Panc1 (cell line): ENCODE results near the gene RIPOR2. TPM values are rescaled to one million over a fixed set of nuclear protein-coding genes. Genes with fewer than 3 reads are reported as not detected.

ENCODE experiments used
- ATAC-seq: fragments of 200-7000 bp; cut with Tn5 transposase; 2 replicates; pipeline ENCODE4 v1.9.1; 2020; ENCODE audit warnings: mild to moderate bottlenecking, moderate library complexity
- BruUV-seq: library from RNA; stranded (reverse); fragments of 400-500 nt; replicated peaks from 2 replicates; lab custom pipeline; 2021; lab: Mats Ljungman, UMichigan
- CTCF ChIA-PET: fragments of 300-600 bp; sonication (Branson Sonifier 250); formaldehyde crosslinking; loops from one replicate; lab custom pipeline; 2022; ENCODE audit warnings: antibody characterized with exemption; lab: Charles Lee
- POLR2A ChIA-PET: fragments of 300-600 bp; sonication (Branson Sonifier 250); formaldehyde crosslinking; loops from one replicate; lab custom pipeline; 2022; ENCODE audit warnings: antibody characterized with exemption; lab: Charles Lee
- DNase-seq: peaks from one replicate; pipeline ENCODE4 v3.0.0-alpha.2; 2010; ENCODE audit warnings: low read depth, low spot score
- H3K27ac ChIP-seq: 2 replicates; pipeline ENCODE4 v1.5.1; 2011; ENCODE audit warnings: mild to moderate bottlenecking, low read length, inconsistent platforms
- H3K27me3 ChIP-seq: fragments of 200-500 bp; sonication (Bioruptor generic); 2 replicates; pipeline ENCODE4 v1.6.0; 2014; ENCODE audit warnings: low read length, inconsistent platforms; ENCODE audit not compliant: control insufficient read depth, insufficient read depth
- H3K36me3 ChIP-seq: fragments of 200-500 bp; sonication (Bioruptor generic); 2 replicates; pipeline ENCODE4 v1.5.1; 2014; ENCODE audit warnings: inconsistent platforms, mild to moderate bottlenecking, low read length, moderate library complexity; ENCODE audit not compliant: control insufficient read depth, insufficient read depth
- H3K4me1 ChIP-seq: 2 replicates; pipeline ENCODE4 v1.5.1; 2011; ENCODE audit warnings: inconsistent platforms, mild to moderate bottlenecking, low read length, moderate library complexity; ENCODE audit not compliant: control insufficient read depth, insufficient read depth
- H3K4me3 ChIP-seq, 2 experiments: 2 replicates each; pipeline ENCODE4 v1.5.1; 2011 to 2012; ENCODE audit warnings: low read depth in 2 of 2, low read length in 2 of 2, mild to moderate bottlenecking in 2 of 2, inconsistent platforms in 1 of 2, moderate library complexity in 1 of 2
- H3K9me3 ChIP-seq: fragments of 200-500 bp; sonication (Bioruptor generic); 2 replicates; pipeline ENCODE4 v1.5.1; 2014; ENCODE audit warnings: low read depth, mild to moderate bottlenecking, inconsistent platforms, low read length, moderate library complexity; ENCODE audit not compliant: control insufficient read depth, insufficient read depth
- POLR2AphosphoS5 ChIP-seq: IDR thresholded peaks from 2 replicates; pipeline ENCODE4 v1.6.1; 2012; ENCODE audit warnings: mild to moderate bottlenecking, low read depth, low read length, moderate library complexity
- REST ChIP-seq, 2 experiments: IDR thresholded peaks; 2 replicates each; pipeline ENCODE4 v1.6.1; 2011 to 2012; ENCODE audit warnings: low read depth in 2 of 2, control low read depth in 1 of 2, low read length in 1 of 2, mild to moderate bottlenecking in 1 of 2, moderate library complexity in 1 of 2; ENCODE audit not compliant: insufficient read depth in 1 of 2
- SIN3A ChIP-seq: IDR thresholded peaks from 2 replicates; pipeline ENCODE4 v1.6.1; 2012; ENCODE audit warnings: low read depth, mild to moderate bottlenecking, low read length, moderate library complexity, borderline replicate concordance; ENCODE audit not compliant: insufficient read depth
- TCF7L2 ChIP-seq: IDR thresholded peaks from 2 replicates; pipeline ENCODE4 v1.6.1; 2011; ENCODE audit warnings: mild to moderate bottlenecking, low read depth, low read length, inconsistent platforms
- in situ Hi-C: cut with HindIII; loops from 2 replicates; pipeline ENCODE4 v1.10.0; 2016; ENCODE audit warnings: low sequenced_read_pairs, low pct_unique_long_range_greater_than_20kb
- intact Hi-C: fragments of 100-400 bp; cut with micrococcal nuclease; formaldehyde crosslinking; loops from one replicate; pipeline ENCODE4 v1.10.0; 2022; ENCODE audit not compliant: unreplicated experiment
- total RNA-seq: library from RNA; stranded (reverse); gene quantifications from one replicate; pipeline ENCODE4 v1.2.1, GENCODE V29; 2021; ENCODE audit not compliant: unreplicated experiment
- TF ChIP-seq, protein P1 (sequence below): fragments of 450-650 bp; IDR thresholded peaks from 2 replicates; pipeline ENCODE4 v1.5.1; 2017; ENCODE audit warnings: mild to moderate bottlenecking

The RIPOR2 gene
- total RNA-seq, 1 experiment from 2014 or later: 0.54 TPM

GRCh38 chr6:24831771-24832716 is 103.7 kb downstream of the RIPOR2 start:
- no peak overlapping the region for H3K27ac ChIP-seq
- in situ Hi-C loops (no loop called here), intact Hi-C loops (no loop called here)
- H3K4me1 ChIP-seq: no peaks in the 10 kb centered on the region
- no peak overlapping the region for H3K4me3 ChIP-seq
- ATAC-seq (no peak), DNase-seq (no peak)
- TF ChIP-seq, protein P1, sequence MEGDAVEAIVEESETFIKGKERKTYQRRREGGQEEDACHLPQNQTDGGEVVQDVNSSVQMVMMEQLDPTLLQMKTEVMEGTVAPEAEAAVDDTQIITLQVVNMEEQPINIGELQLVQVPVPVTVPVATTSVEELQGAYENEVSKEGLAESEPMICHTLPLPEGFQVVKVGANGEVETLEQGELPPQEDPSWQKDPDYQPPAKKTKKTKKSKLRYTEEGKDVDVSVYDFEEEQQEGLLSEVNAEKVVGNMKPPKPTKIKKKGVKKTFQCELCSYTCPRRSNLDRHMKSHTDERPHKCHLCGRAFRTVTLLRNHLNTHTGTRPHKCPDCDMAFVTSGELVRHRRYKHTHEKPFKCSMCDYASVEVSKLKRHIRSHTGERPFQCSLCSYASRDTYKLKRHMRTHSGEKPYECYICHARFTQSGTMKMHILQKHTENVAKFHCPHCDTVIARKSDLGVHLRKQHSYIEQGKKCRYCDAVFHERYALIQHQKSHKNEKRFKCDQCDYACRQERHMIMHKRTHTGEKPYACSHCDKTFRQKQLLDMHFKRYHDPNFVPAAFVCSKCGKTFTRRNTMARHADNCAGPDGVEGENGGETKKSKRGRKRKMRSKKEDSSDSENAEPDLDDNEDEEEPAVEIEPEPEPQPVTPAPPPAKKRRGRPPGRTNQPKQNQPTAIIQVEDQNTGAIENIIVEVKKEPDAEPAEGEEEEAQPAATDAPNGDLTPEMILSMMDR: no peak
- TF ChIP-seq TCF7L2: no peak
- TF ChIP-seq POLR2AphosphoS5: no peak
- no peak for TF ChIP-seq SIN3A
- TF ChIP-seq REST (IDR thresholded peaks at IDR 0.05; ENCODE audit: insufficient read depth in 1 of 2, low read depth in 2 of 2, low read length in 1 of 2): no peak
- CTCF ChIA-PET: no interaction called here
- BruUV-seq: no TSS peak
- no peaks in the 10 kb centered on the region for H3K9me3 ChIP-seq
- no peaks in the 10 kb centered on the region for H3K36me3 ChIP-seq
- H3K27me3 ChIP-seq: peaks cover 2% of the 10 kb centered on the region; the same call in 1 of the 2 replicates
- POLR2A ChIA-PET: no interaction called here

DNA sequence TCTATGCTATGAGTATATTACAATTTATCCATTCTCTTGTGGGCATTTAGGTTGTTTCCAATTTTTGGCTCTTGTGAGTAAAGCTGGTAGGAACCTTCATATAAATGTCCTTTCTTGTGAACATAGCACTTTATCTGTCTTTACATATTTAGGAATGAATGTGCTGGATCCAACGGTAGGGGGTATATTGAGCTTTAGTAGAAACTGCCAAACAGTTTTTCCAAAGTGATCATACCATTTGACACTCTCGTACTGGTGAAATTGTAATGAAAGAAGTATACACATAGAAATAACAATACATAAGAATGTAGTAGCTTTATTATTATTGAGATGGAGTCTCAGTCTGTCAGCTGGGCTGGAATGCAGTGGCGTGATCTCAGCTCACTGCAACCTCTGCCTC is 106.1 kb downstream of the RIPOR2 start:
- H3K27me3 ChIP-seq: peaks cover 2% of the 10 kb centered on the region; the same call in 1 of the 2 replicates
- ATAC-seq: no peak
- H3K27ac ChIP-seq: no peak overlapping the region
- BruUV-seq: no TSS peak
- DNase-seq: no peak
- TF ChIP-seq TCF7L2 (no peak), POLR2AphosphoS5 (no peak), REST (IDR thresholded peaks at IDR 0.05; ENCODE audit: insufficient read depth in 1 of 2, low read depth in 2 of 2, low read length in 1 of 2) (no peak), SIN3A (no peak)
- TF ChIP-seq, protein P1: no peak
- H3K4me3 ChIP-seq: no peak overlapping the region
- ChIA-PET POLR2A (no interaction called here), CTCF (no interaction called here)
- intact Hi-C loops (no loop called here), in situ Hi-C loops (no loop called here)
- H3K9me3 ChIP-seq: no peaks in the 10 kb centered on the region
- no peaks in the 10 kb centered on the region for H3K36me3 ChIP-seq
- no peaks in the 10 kb centered on the region for H3K4me1 ChIP-seq
